HG02759 (cell line): ENCODE results near the gene MYLK.
"Not testable (repeated sequence)": the region's sequence is repeated elsewhere in the genome, so short reads cannot be mapped to it uniquely, and the experiment has no call there.

Experiments used
- ATAC-seq: cut with Tn5 transposase; IDR thresholded peaks from one replicate; pipeline ENCODE4 v1.9.1; 2021; ENCODE audit warnings: mild to moderate bottlenecking, moderate library complexity; ENCODE audit not compliant: unreplicated experiment

MYLK gene

GRCh38 chr3:123884203-123884831, at the start of gene MYLK:
TSS of gene MYLK (minus strand) at chr3:123884332. CDS start at chr3:123793841, 90,491 bp downstream.
- peak; percentile 90 for ATAC-seq

- ATAC-seq = no peak
Measured at GRCh38 chr3:123930445-123930844, 46.3 kb upstream of the MYLK start.

- ATAC-seq = no peak
Measured at GRCh38 chr3:123929325-123929724, 45.2 kb upstream of the MYLK start.

GRCh38 chr3:123926396-123926795, 42.3 kb upstream of the MYLK start:
- no peak for ATAC-seq

GRCh38 chr3:123920868-123921267, 36.7 kb upstream of the MYLK start:
- ATAC-seq = no peak

- ATAC-seq = no peak
Measured at GRCh38 chr3:123920383-123920782, 36.3 kb upstream of the MYLK start.

- no peak for ATAC-seq
Measured at GRCh38 chr3:123919353-123919752, 35.2 kb upstream of the MYLK start.

GRCh38 chr3:123914829-123915228, 30.7 kb upstream of the MYLK start:
- no peak for ATAC-seq

GRCh38 chr3:123909785-123910184, 25.7 kb upstream of the MYLK start:
- ATAC-seq = no peak

- no peak for ATAC-seq
Measured at GRCh38 chr3:123907720-123908119, 23.6 kb upstream of the MYLK start.

- no peak for ATAC-seq
Measured at GRCh38 chr3:123899300-123899865, 15.3 kb upstream of the MYLK start.

- no peak for ATAC-seq
Measured at GRCh38 chr3:123893012-123893411, 8.9 kb upstream of the MYLK start.

- no peak for ATAC-seq
Measured at GRCh38 chr3:123892195-123892594, 8.1 kb upstream of the MYLK start.

- not testable (repeated sequence) for ATAC-seq
Measured at GRCh38 chr3:123890991-123891390, 6.9 kb upstream of the MYLK start.

GRCh38 chr3:123890162-123890561, 6.0 kb upstream of the MYLK start:
- ATAC-seq = not testable (repeated sequence)

- no peak for ATAC-seq
Measured at GRCh38 chr3:123884993-123885392, 861 bp upstream of the MYLK start.

- ATAC-seq = peak; percentile 26
Measured at GRCh38 chr3:123883701-123884202, 380 bp downstream of the MYLK start.

- no peak for ATAC-seq
Measured at GRCh38 chr3:123883111-123883510, 1.0 kb downstream of the MYLK start.

- ATAC-seq = no peak
Measured at GRCh38 chr3:123881771-123882170, 2.4 kb downstream of the MYLK start.

GRCh38 chr3:123880998-123881561, 3.1 kb downstream of the MYLK start:
- no peak for ATAC-seq

- no peak for ATAC-seq
Measured at GRCh38 chr3:123878807-123879206, 5.3 kb downstream of the MYLK start.

- ATAC-seq = no peak
Measured at GRCh38 chr3:123877965-123878364, 6.2 kb downstream of the MYLK start.
